Immature natural killer cell (primary cell): ENCODE results near the gene KIF16B. TPM values are rescaled to one million over a fixed set of nuclear protein-coding genes. Genes with fewer than 3 reads are reported as not detected.
A peak's percentile ranks its signal among the peaks of the same experiment; 100 is the strongest.
"Not testable (repeated sequence)": the region's sequence is repeated elsewhere in the genome, so short reads cannot be mapped to it uniquely, and the experiment has no call there.

Source experiments
- DNase-seq, 3 donors: peaks; one replicate each; pipeline ENCODE4 v3.0.0; 2022; ENCODE audit warnings: mixed read lengths in 1 of 3
- H3K27ac Mint-ChIP-seq, 6 donors: one replicate each; pipeline ENCODE4 v1.8.0; 2020; ENCODE audit warnings: mixed read lengths in 6 of 6, mild to moderate bottlenecking in 5 of 6, inconsistent platforms in 4 of 6, moderate library complexity in 3 of 6
- H3K27me3 Mint-ChIP-seq, 3 donors: one replicate each; pipeline ENCODE4 v1.8.0; 2020 to 2021; ENCODE audit warnings: low read depth in 3 of 3, mild to moderate bottlenecking in 3 of 3, mixed read lengths in 3 of 3, moderate library complexity in 3 of 3, inconsistent platforms in 1 of 3
- H3K36me3 Mint-ChIP-seq, 3 donors: one replicate each; pipeline ENCODE4 v1.8.0; 2020; ENCODE audit warnings: mixed read lengths in 3 of 3, inconsistent platforms in 2 of 3, mild to moderate bottlenecking in 2 of 3
- H3K4me1 Mint-ChIP-seq, 2 donors: one replicate each; pipeline ENCODE4 v1.8.0; 2020; ENCODE audit warnings: inconsistent platforms in 2 of 2, mild to moderate bottlenecking in 2 of 2, mixed read lengths in 2 of 2, moderate library complexity in 1 of 2
- H3K4me3 Mint-ChIP-seq, 5 donors: one replicate each; pipeline ENCODE4 v1.8.0; 2020; ENCODE audit warnings: mild to moderate bottlenecking in 5 of 5, mixed read lengths in 5 of 5, inconsistent platforms in 3 of 5, moderate library complexity in 3 of 5
- H3K9me3 Mint-ChIP-seq, 6 donors: one replicate each; pipeline ENCODE4 v1.8.0; 2020; ENCODE audit warnings: mild to moderate bottlenecking in 6 of 6, mixed read lengths in 6 of 6, inconsistent platforms in 4 of 6, moderate library complexity in 3 of 6
- polyA plus RNA-seq, 3 donors: library from polyadenylated mRNA; unstranded; fragments of 300-500 nt; fragmentation: Illumina TruSeq; gene quantifications; one replicate each; pipeline ENCODE4 v1.2.3, GENCODE V29; 2021

KIF16B gene
- polyA plus RNA-seq, 3 donors from 2014 or later: 0.59 to 5.4 (median 1.1) TPM

GRCh38 chr20:16457514-16457913 lies 115.7 kb downstream of the KIF16B start:
- H3K4me1 Mint-ChIP-seq: no peaks in the 10 kb centered on the region
- DNase-seq: no peak
- peaks cover 0 to 3% (median 0%) of the 10 kb centered on the region in 3 donors for H3K36me3 Mint-ChIP-seq
- H3K27ac Mint-ChIP-seq: no peak overlapping the region
- no peaks in the 10 kb centered on the region for H3K9me3 Mint-ChIP-seq
- no peak overlapping the region for H3K4me3 Mint-ChIP-seq
- no peaks in the 10 kb centered on the region for H3K27me3 Mint-ChIP-seq

GRCh38 chr20:16455324-16455723 lies 117.9 kb downstream of the KIF16B start:
- Mint-ChIP-seq H3K9me3 (no peaks in the 10 kb centered on the region), H3K4me3 (no peak overlapping the region), H3K27me3 (no peaks in the 10 kb centered on the region), H3K27ac (no peak overlapping the region), H3K36me3 (no peaks in the 10 kb centered on the region), H3K4me1 (no peaks in the 10 kb centered on the region)
- no peak for DNase-seq

GRCh38 chr20:16451982-16452381 lies 121.3 kb downstream of the KIF16B start:
- H3K27ac Mint-ChIP-seq: peak overlapping the region in 1 of 6 donors; percentile 51
- H3K36me3 Mint-ChIP-seq: peaks cover 7 to 11% (median 8%) of the 10 kb centered on the region in 3 donors
- DNase-seq: no peak
- H3K4me1 Mint-ChIP-seq: no peaks in the 10 kb centered on the region
- no peaks in the 10 kb centered on the region for H3K27me3 Mint-ChIP-seq
- no peak overlapping the region for H3K4me3 Mint-ChIP-seq
- peaks cover 0 to 2% (median 0%) of the 10 kb centered on the region in 6 donors for H3K9me3 Mint-ChIP-seq

GRCh38 chr20:16451001-16451400 lies 122.2 kb downstream of the KIF16B start:
- Mint-ChIP-seq H3K4me1 (no peaks in the 10 kb centered on the region), H3K27ac (no peak overlapping the region), H3K27me3 (no peaks in the 10 kb centered on the region), H3K9me3 (peaks cover 0 to 2% (median 0%) of the 10 kb centered on the region in 6 donors), H3K4me3 (no peak overlapping the region), H3K36me3 (peaks cover 7 to 11% (median 8%) of the 10 kb centered on the region in 3 donors)
- no peak for DNase-seq

GRCh38 chr20:16446991-16447390 lies 126.3 kb downstream of the KIF16B start:
- Mint-ChIP-seq H3K4me1 (no peaks in the 10 kb centered on the region), H3K36me3 (peaks cover 7 to 11% (median 8%) of the 10 kb centered on the region in 3 donors), H3K4me3 (no peak overlapping the region), H3K27me3 (no peaks in the 10 kb centered on the region), H3K27ac (no peak overlapping the region), H3K9me3 (peaks cover 0 to 2% (median 0%) of the 10 kb centered on the region in 6 donors)
- no peak for DNase-seq

- Mint-ChIP-seq H3K4me1 (peaks cover 0 to 2% of the 10 kb centered on the region in 2 donors), H3K36me3 (peaks cover 7 to 12% (median 8%) of the 10 kb centered on the region in 3 donors), H3K27ac (no peak overlapping the region), H3K27me3 (no peaks in the 10 kb centered on the region), H3K4me3 (no peak overlapping the region), H3K9me3 (peaks cover 0 to 2% (median 0%) of the 10 kb centered on the region in 6 donors)
- DNase-seq: no peak
Measured at GRCh38 chr20:16446246-16446645, 127.0 kb downstream of the KIF16B start.

GRCh38 chr20:16445482-16445881 lies 127.8 kb downstream of the KIF16B start:
- Mint-ChIP-seq H3K27ac (no peak overlapping the region), H3K36me3 (peaks cover 7 to 14% (median 8%) of the 10 kb centered on the region in 3 donors), H3K4me1 (peaks cover 0 to 3% of the 10 kb centered on the region in 2 donors), H3K4me3 (no peak overlapping the region), H3K27me3 (no peaks in the 10 kb centered on the region), H3K9me3 (peaks cover 0 to 2% (median 0%) of the 10 kb centered on the region in 6 donors)
- DNase-seq: no peak

- Mint-ChIP-seq H3K4me1 (peaks cover 5 to 10% of the 10 kb centered on the region in 2 donors), H3K4me3 (no peak overlapping the region), H3K27me3 (no peaks in the 10 kb centered on the region), H3K36me3 (peaks cover under 1 to 13% (median 8%) of the 10 kb centered on the region in 3 donors), H3K9me3 (peaks cover 0 to 2% (median 0%) of the 10 kb centered on the region in 6 donors), H3K27ac (no peak overlapping the region)
- DNase-seq: no peak
Measured at GRCh38 chr20:16444057-16444777, 129.0 kb downstream of the KIF16B start.

- DNase-seq: no peak
- Mint-ChIP-seq H3K4me3 (no peak overlapping the region), H3K9me3 (peaks cover 0 to 3% (median 0%) of the 10 kb centered on the region in 6 donors), H3K27me3 (no peaks in the 10 kb centered on the region), H3K27ac (no peak overlapping the region), H3K4me1 (peaks cover 5 to 10% of the 10 kb centered on the region in 2 donors), H3K36me3 (peaks cover 0 to 7% (median 4%) of the 10 kb centered on the region in 3 donors)
Measured at GRCh38 chr20:16441546-16442164, 131.6 kb downstream of the KIF16B start.

- peaks cover 0 to 7% (median 4%) of the 10 kb centered on the region in 3 donors for H3K36me3 Mint-ChIP-seq
- H3K27me3 Mint-ChIP-seq: no peaks in the 10 kb centered on the region
- no peak for DNase-seq
- H3K9me3 Mint-ChIP-seq: peaks cover 0 to 3% (median 0%) of the 10 kb centered on the region in 6 donors
- no peak overlapping the region for H3K4me3 Mint-ChIP-seq
- H3K27ac Mint-ChIP-seq: no peak overlapping the region
- H3K4me1 Mint-ChIP-seq: peaks cover 5 to 10% of the 10 kb centered on the region in 2 donors
Measured at GRCh38 chr20:16440686-16441085, 132.6 kb downstream of the KIF16B start.

GRCh38 chr20:16439540-16439939 lies 133.7 kb downstream of the KIF16B start:
- H3K27ac Mint-ChIP-seq, H3K9me3 Mint-ChIP-seq, H3K36me3 Mint-ChIP-seq, DNase-seq, H3K27me3 Mint-ChIP-seq, H3K4me1 Mint-ChIP-seq, H3K4me3 Mint-ChIP-seq: not testable (repeated sequence)

- Mint-ChIP-seq H3K27ac (no peak overlapping the region), H3K36me3 (peaks cover 0 to 7% (median 4%) of the 10 kb centered on the region in 3 donors), H3K4me3 (no peak overlapping the region), H3K4me1 (peaks cover 5 to 10% of the 10 kb centered on the region in 2 donors), H3K27me3 (peaks cover 0 to 2% (median 0%) of the 10 kb centered on the region in 3 donors), H3K9me3 (peaks cover 0 to 3% (median 0%) of the 10 kb centered on the region in 6 donors)
- no peak for DNase-seq
Measured at GRCh38 chr20:16438100-16438499, 135.1 kb downstream of the KIF16B start.

GRCh38 chr20:16437387-16437996 lies 135.8 kb downstream of the KIF16B start:
- DNase-seq: no peak
- H3K27me3 Mint-ChIP-seq: peaks cover 0 to 2% (median 0%) of the 10 kb centered on the region in 3 donors
- no peak overlapping the region for H3K4me3 Mint-ChIP-seq
- no peak overlapping the region for H3K27ac Mint-ChIP-seq
- H3K36me3 Mint-ChIP-seq: peaks cover 0 to 7% (median 4%) of the 10 kb centered on the region in 3 donors
- peaks cover 0 to 3% (median 0%) of the 10 kb centered on the region in 6 donors for H3K9me3 Mint-ChIP-seq
- peaks cover 5 to 10% of the 10 kb centered on the region in 2 donors for H3K4me1 Mint-ChIP-seq
